ENCODE measurements around the gene MIDN.

DNA sequence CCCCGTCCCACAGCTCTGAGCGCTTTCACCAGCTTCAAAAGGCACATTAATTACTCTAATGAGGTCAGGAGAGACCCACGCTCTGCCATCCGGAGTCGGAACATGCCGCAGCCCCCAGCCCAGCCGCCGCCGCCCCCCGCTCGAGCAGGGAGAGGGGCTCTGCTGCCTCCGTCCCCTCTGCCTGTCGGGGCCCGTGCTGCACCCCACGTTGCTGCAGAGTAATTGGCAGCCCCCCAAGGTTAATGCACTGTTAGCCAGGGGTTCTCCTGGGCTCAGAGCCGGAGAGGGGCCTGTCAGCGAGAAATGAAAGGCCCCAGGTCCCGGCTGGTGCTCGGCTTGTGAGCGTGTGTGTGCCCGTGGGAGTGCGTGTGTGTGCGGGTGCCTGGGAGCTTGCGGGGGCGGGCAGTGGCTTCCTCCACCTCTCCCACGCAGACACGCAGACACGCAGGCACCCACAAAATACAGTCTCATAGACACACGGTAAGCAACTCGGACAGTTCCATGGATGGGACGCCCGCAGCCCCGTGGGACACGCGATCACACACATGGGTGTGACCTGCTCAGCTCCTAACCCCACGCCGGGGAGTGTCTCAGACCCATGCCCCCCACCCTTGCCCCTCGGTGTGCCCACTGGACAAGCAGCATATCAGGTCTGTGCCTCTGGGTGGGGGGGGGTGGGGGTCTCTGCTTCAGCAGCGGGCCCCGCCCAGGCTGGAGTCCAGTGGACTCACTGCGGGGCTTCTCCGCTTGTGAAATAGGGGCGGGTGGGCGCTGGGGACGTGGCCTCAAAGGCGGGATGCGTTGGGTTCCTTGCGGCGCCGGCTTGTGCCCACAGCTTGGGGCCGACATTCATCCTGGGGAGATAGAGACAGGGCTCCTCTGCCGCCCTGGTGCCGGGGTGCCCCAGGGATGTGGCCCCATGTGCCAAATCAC lies 32.5 kb downstream of the MIDN start:
- TF ChIP-seq, protein P1, sequence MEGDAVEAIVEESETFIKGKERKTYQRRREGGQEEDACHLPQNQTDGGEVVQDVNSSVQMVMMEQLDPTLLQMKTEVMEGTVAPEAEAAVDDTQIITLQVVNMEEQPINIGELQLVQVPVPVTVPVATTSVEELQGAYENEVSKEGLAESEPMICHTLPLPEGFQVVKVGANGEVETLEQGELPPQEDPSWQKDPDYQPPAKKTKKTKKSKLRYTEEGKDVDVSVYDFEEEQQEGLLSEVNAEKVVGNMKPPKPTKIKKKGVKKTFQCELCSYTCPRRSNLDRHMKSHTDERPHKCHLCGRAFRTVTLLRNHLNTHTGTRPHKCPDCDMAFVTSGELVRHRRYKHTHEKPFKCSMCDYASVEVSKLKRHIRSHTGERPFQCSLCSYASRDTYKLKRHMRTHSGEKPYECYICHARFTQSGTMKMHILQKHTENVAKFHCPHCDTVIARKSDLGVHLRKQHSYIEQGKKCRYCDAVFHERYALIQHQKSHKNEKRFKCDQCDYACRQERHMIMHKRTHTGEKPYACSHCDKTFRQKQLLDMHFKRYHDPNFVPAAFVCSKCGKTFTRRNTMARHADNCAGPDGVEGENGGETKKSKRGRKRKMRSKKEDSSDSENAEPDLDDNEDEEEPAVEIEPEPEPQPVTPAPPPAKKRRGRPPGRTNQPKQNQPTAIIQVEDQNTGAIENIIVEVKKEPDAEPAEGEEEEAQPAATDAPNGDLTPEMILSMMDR (conservative IDR thresholded peaks at IDR 0.05 in 1 of 2, IDR thresholded peaks at IDR 0.05 in 1 of 2; ENCODE audit: low read depth in 1 of 2, low read length in 2 of 2), result no peak
- TF ChIP-seq EZH2 (IDR thresholded peaks at IDR 0.05; ENCODE audit: low read length, missing control alignments), result no peak
